Choroid plexus epithelial cell (primary cell): ENCODE results near the gene APCDD1L.

Experiments used
- DNase-seq: peaks from one replicate; pipeline ENCODE4 v3.0.0-alpha.2; 2010; ENCODE audit warnings: low read depth
- H3K4me3 ChIP-seq: 2 replicates; pipeline ENCODE4 v1.5.1; 2011; ENCODE audit warnings: low read depth, mild to moderate bottlenecking, control low read depth, low read length, moderate library complexity
- CTCF ChIP-seq: conservative IDR thresholded peaks from 2 replicates; pipeline ENCODE4 v1.5.1; 2011; ENCODE audit warnings: low read depth, mild to moderate bottlenecking, control low read depth, inconsistent platforms, low read length, moderate library complexity

Gene APCDD1L

GRCh38 chr20:58496429-58496769, 18.8 kb downstream of the APCDD1L start:
- TF ChIP-seq CTCF: no peak
- H3K4me3 ChIP-seq: no peak overlapping the region
- no peak for DNase-seq

GRCh38 chr20:58495623-58496428, 19.4 kb downstream of the APCDD1L start:
- TF ChIP-seq CTCF: no peak
- DNase-seq: no peak
- no peak overlapping the region for H3K4me3 ChIP-seq

- H3K4me3 ChIP-seq: no peak overlapping the region
- no peak for DNase-seq
- no peak for TF ChIP-seq CTCF
These were observed 20.1 kb downstream of the APCDD1L start for GRCh38 chr20:58494923-58495622.

GRCh38 chr20:58492795-58493524, 22.2 kb downstream of the APCDD1L start:
- DNase-seq: no peak
- no peak overlapping the region for H3K4me3 ChIP-seq
- TF ChIP-seq CTCF: no peak

DNA sequence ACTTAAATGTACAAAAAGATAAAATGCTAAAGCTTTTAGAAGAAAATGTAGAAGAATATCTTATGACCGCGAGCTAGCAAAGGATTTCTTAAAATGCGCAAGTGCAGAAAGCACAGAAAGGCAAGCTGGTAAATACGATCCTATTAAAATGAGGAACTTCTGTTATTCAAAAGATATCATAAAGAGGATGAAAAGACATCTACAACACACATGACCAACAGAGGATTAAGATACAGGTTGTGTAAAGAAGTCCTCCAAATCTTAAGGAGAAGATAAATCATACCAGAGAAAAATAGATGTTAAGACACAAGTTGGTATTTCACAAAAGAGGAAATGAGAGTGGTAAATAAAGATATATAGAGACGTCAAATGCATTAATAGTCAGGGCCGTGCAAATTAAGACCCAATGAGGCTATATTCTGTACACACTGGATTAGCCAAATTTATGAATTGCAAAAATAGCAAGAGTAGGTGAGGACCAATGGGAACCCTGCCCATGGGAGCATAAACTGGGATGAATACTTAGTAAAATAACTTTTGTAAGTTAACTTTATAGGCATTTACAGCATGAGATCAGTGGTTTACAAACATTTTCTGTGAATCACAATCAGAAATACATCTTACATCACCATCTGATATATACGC, 23.0 kb downstream of the APCDD1L start:
- TF ChIP-seq CTCF: no peak
- no peak for DNase-seq
- no peak overlapping the region for H3K4me3 ChIP-seq

GRCh38 chr20:58486207-58486606, 29.0 kb downstream of the APCDD1L start:
- TF ChIP-seq CTCF: no peak
- no peak overlapping the region for H3K4me3 ChIP-seq
- no peak for DNase-seq
